Activated T-cell treated with anti-CD3 and anti-CD28 coated beads, Interleukin-2, amount 50 U/mL, for 4 hours (primary cell): ENCODE results near the gene COPZ2. TPM values are rescaled to one million over a fixed set of nuclear protein-coding genes. Genes with fewer than 3 reads are reported as not detected.
"Not testable (repeated sequence)": the region's sequence is repeated elsewhere in the genome, so short reads cannot be mapped to it uniquely, and the experiment has no call there.

Experiments
- ATAC-seq, 2 donors: fragments of 200-7000 bp; cut with Tn5 transposase; one replicate each; pipeline ENCODE4 v1.10.0; 2021
- DNase-seq: peaks from one replicate; pipeline ENCODE4 v3.0.0-alpha.2; 2020
- H3K27me3 Mint-ChIP-seq: one replicate; pipeline ENCODE4 v1.8.0; 2021; ENCODE audit warnings: low read depth, mixed read lengths
- H3K36me3 Mint-ChIP-seq: one replicate; pipeline ENCODE4 v1.8.0; 2022; ENCODE audit warnings: mixed read lengths; ENCODE audit not compliant: insufficient read depth
- H3K4me1 Mint-ChIP-seq: one replicate; pipeline ENCODE4 v1.8.0; 2021; ENCODE audit warnings: low read depth, mixed read lengths
- H3K4me3 Mint-ChIP-seq: one replicate; pipeline ENCODE4 v1.8.0; 2021; ENCODE audit warnings: mild to moderate bottlenecking, moderate library complexity, mixed read lengths
- H3K9me3 Mint-ChIP-seq: one replicate; pipeline ENCODE4 v1.8.0; 2021; ENCODE audit warnings: mixed read lengths
- total RNA-seq, 3 donors: library from RNA; stranded (reverse); gene quantifications; one replicate each; pipeline ENCODE4 v1.2.1, GENCODE V29; 2021

COPZ2 gene
- total RNA-seq, 3 donors from 2014 or later = 2.6 to 3.9 (median 3.2) TPM

DNA sequence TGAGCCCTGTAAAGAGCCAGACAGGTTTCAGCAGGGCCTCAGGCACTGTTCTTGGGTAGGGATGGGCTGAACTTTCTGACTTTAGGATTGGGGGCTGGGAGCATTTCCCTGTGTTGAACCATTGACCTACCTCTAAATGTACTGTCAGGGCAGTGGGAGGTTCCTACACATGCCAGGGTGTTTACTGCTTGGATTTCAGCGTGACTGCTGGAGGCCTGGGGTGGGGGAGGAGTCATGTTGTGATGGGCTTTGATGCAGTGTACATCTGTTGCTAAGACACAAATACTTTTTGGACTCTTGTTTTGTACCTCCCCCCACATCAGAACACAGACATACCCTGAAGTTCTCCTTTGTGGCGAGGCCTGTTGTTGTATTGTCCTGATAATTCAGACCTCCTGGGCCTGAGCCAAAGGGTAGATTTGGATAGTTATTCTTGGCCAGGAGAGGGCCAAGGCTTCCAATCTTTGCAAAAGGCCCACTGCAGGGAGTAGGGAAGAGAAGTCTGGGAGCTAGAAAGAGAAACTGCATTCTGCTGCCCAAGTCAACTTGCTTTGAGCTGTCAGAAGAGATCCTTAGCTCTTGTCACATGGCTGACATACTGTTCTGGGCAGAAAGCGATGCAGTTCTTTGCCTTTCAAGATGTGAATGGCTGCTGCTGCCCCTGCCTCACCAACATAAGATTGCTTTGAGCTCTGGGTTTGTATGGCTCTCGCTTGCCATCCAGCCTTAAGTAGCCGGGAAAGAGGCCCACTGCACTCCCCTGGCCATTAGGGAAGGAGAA, 14.3 kb upstream of the COPZ2 start:
- DNase-seq (no peak), ATAC-seq (no peak)
- H3K9me3 Mint-ChIP-seq = no peaks in the 10 kb centered on the region
- H3K36me3 Mint-ChIP-seq = peaks cover 39% of the 10 kb centered on the region
- peaks cover 69% of the 10 kb centered on the region for H3K4me1 Mint-ChIP-seq
- no peaks in the 10 kb centered on the region for H3K27me3 Mint-ChIP-seq
- peak overlapping the region; percentile 48 for H3K4me3 Mint-ChIP-seq

GRCh38 chr17:48051283-48051682, 13.7 kb upstream of the COPZ2 start:
- Mint-ChIP-seq H3K4me1 (peaks cover 70% of the 10 kb centered on the region), H3K27me3 (no peaks in the 10 kb centered on the region), H3K9me3 (no peaks in the 10 kb centered on the region), H3K4me3 (peak overlapping the region; percentile 48), H3K36me3 (peaks cover 34% of the 10 kb centered on the region)
- DNase-seq (no peak), ATAC-seq (no peak)

- peaks cover 22% of the 10 kb centered on the region for H3K36me3 Mint-ChIP-seq
- peaks cover 57% of the 10 kb centered on the region for H3K4me1 Mint-ChIP-seq
These were observed 11.0 kb upstream of the COPZ2 start for GRCh38 chr17:48048384-48049126.

DNA sequence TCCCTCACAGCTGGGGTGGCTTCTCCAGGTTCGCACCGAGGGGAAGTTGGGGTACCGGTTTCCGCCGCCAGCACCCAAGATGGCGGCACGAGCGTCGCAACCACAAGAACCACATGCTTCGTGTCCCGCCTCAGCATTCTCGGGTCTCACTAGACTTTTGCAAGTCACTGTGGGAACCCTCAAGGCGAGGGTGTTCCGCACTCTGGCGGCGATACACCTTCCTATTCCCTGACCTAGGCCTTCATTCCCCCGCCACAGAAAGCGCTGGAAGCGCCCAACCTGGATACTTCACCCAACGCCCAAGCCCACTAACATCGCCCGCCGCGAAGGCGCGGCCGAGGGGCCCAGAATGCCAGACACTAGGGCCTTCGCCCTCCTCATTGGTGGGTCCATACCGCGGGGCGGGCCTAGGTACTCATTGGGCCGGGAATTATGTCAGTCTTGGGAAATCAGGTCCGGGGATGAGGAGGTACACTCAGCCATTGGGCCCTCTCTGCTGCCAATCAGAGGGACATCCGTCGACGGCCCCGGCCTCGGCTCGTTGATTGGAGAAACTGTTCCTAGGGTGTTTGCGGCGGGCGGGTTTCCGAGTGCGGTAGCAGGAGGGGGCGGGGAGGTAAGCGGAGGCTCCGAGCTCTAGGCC, 10.3 kb upstream of the COPZ2 start, which contains the start of gene NFE2L1:
NFE2L1 (plus strand) TSS at position 619 of the 643 bp plus-strand sequence. CDS start 2,760 bp downstream, outside the sequence.
- peak; percentile 95 for DNase-seq
- peaks cover 18% of the 10 kb centered on the region for H3K36me3 Mint-ChIP-seq
- H3K4me3 Mint-ChIP-seq = peak within 1 kb of the TSS; percentile 92
- ATAC-seq = peak; percentile 96 to 97
- no peaks in the 10 kb centered on the region for H3K27me3 Mint-ChIP-seq
- H3K9me3 Mint-ChIP-seq = no peaks in the 10 kb centered on the region
- peaks cover 50% of the 10 kb centered on the region for H3K4me1 Mint-ChIP-seq

More at GRCh38 chr17:48048384-48049126, 11.0 kb upstream of the COPZ2 start:
- DNase-seq (no peak), ATAC-seq (peak; percentile 30 to 35)
- peak overlapping the region; percentile 92 for H3K4me3 Mint-ChIP-seq
- H3K27me3 Mint-ChIP-seq = no peaks in the 10 kb centered on the region
- H3K9me3 Mint-ChIP-seq = no peaks in the 10 kb centered on the region

DNA sequence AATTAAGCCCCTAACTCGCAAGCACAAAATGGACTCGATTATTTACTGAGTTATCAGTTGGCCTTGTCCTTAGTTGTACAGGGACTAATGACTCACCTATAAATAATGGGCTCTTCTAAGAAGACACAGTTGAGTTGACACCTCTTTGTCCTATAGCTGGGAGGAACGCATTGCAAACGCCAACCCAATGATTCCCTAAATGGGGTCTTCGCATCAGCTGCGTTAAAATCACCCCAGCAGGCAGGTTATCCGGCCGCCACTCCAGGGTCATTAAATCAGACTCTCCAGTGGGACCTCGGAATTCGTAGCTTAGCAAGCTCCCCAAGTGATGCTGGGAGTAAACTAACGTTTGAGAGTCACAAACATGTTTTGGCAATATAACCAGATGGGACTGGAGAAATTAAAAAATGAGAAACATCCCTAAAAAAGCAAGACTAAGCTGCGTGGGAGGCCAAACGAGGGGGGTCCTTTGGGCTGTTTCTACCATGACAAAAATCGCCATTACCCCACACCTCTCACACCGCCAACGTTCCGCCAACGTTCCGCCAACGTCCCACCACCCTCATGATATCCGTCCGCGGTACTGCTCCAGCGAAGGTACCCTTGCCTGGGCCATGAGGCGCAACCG, 9.6 kb upstream of the COPZ2 start:
- ATAC-seq (no peak), DNase-seq (no peak)
- peak overlapping the region; percentile 92 for H3K4me3 Mint-ChIP-seq
- no peaks in the 10 kb centered on the region for H3K27me3 Mint-ChIP-seq
- no peaks in the 10 kb centered on the region for H3K9me3 Mint-ChIP-seq
- peaks cover 13% of the 10 kb centered on the region for H3K36me3 Mint-ChIP-seq
- peaks cover 44% of the 10 kb centered on the region for H3K4me1 Mint-ChIP-seq

DNA sequence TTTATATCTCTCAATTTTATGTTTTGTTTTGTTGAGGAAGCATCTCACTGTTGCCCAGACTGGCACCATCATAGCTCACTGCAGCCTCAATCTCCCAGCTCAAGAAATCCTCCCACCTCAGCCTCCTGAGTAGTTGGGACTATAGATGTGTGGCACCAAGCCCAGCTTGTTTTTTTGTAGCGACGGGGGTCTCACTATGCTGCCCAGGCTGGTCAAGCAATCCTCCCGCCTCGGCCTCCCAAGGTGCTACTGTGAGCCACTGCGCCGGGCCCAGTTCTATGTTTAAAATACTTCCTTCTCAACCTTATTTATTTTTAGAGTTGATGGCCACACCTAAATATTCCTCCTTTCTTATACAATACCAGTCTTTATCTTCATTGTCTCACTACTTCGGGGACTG, 8.7 kb upstream of the COPZ2 start:
- no peak for ATAC-seq

DNA sequence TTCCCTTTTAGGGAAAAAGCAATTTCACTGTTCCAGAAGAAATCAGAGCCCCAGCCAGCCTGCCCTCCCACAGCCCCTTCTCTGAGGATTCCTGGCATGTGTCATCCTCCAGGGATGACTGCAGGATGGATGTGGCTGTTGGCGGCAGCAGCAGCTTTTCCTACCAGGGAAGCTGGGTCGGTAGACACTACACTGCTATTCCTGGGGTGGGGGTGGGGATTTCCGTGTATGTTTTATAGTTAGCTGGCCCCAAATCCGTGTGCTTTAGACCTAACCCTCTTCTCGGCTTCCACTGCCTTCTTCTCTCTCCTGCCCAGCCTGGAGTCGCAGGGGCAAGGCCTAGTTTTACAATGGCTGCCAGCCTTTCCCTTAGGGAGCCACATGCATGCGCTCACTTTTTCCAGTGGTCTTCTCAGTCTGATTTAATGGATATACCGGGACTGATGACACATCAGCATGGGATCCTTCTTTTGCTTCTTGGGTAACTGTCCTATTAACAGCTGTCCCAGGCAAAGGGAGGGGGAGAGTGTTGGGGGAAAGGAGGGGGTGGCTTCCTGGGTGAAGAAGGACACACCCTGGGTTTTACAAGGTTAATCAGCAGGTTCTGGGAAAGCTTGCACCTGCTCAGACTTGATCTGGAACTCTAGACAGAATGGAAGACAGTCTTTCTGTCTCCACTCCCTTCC, 7.9 kb upstream of the COPZ2 start:
- Mint-ChIP-seq H3K9me3 (no peaks in the 10 kb centered on the region), H3K27me3 (no peaks in the 10 kb centered on the region)

More for the DNA sequence above, 8.7 kb upstream of the COPZ2 start:
- Mint-ChIP-seq H3K9me3 (no peaks in the 10 kb centered on the region), H3K36me3 (peaks cover 10% of the 10 kb centered on the region), H3K4me1 (peaks cover 35% of the 10 kb centered on the region), H3K27me3 (no peaks in the 10 kb centered on the region), H3K4me3 (peak overlapping the region; percentile 92)
- no peak for DNase-seq

DNA sequence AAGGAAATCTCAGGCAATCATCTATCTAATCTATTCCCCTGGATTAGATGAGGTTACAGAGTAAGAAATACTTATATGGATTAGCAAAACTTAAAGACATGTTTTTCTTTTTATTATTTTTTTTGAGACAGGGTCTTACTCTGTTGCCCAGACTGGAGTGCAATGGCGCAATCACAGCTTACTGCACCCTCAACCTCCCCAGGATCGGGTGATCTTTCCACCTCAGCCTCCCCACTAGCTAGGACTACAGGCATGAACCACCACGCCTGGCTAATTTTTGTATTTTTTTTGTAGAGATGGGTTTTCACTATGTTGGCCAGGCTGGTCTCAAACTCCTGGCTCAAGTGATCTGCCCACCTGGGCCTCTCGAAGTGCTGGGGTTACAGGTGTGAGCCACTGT, 7.3 kb upstream of the COPZ2 start:
- H3K9me3 Mint-ChIP-seq = no peaks in the 10 kb centered on the region
- H3K4me3 Mint-ChIP-seq = no peak overlapping the region
- H3K36me3 Mint-ChIP-seq = no peaks in the 10 kb centered on the region
- DNase-seq = no peak
- H3K4me1 Mint-ChIP-seq = peaks cover 21% of the 10 kb centered on the region
- H3K27me3 Mint-ChIP-seq = no peaks in the 10 kb centered on the region
- ATAC-seq = no peak

More for the DNA sequence above, 7.9 kb upstream of the COPZ2 start:
- no peak for ATAC-seq
- peaks cover 3% of the 10 kb centered on the region for H3K36me3 Mint-ChIP-seq
- no peak for DNase-seq
- H3K4me3 Mint-ChIP-seq = peak overlapping the region; percentile 14
- H3K4me1 Mint-ChIP-seq = peaks cover 27% of the 10 kb centered on the region

- H3K27me3 Mint-ChIP-seq = peaks cover 6% of the 10 kb centered on the region
- H3K4me1 Mint-ChIP-seq = peaks cover 17% of the 10 kb centered on the region
- ATAC-seq = no peak
- no peak overlapping the region for H3K4me3 Mint-ChIP-seq
- DNase-seq = no peak
- H3K36me3 Mint-ChIP-seq = no peaks in the 10 kb centered on the region
- no peaks in the 10 kb centered on the region for H3K9me3 Mint-ChIP-seq
These were observed 5.6 kb upstream of the COPZ2 start for GRCh38 chr17:48043176-48043575.

DNA sequence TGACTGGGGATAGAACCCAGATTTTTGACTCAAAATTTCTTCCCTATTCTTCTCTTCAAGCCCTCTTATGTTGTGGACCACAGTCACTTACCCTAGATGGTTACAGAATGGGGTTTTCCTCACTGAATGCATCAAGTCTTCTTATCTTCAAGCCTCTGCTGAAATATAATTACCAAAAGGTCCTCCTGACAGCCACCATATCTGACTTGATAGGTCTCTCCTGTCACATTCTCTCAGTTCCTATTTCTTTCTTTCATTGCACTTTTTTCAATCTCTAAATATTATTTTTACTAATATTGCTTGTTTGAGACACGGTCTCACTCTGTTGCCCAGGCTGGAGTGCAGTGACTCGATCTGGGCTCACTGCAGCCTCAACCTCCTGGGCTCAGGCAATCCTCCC, 1.1 kb upstream of the COPZ2 start:
- ATAC-seq (no peak), DNase-seq (no peak)
- Mint-ChIP-seq H3K4me1 (peaks cover 12% of the 10 kb centered on the region), H3K4me3 (no peak overlapping the region), H3K27me3 (peaks cover 19% of the 10 kb centered on the region), H3K9me3 (no peaks in the 10 kb centered on the region), H3K36me3 (no peaks in the 10 kb centered on the region)

- DNase-seq (no peak), ATAC-seq (peak in 1 of 2 donors; percentile 15)
- Mint-ChIP-seq H3K4me3 (peak overlapping the region; percentile 83), H3K9me3 (no peaks in the 10 kb centered on the region), H3K36me3 (no peaks in the 10 kb centered on the region), H3K4me1 (peaks cover 12% of the 10 kb centered on the region), H3K27me3 (peaks cover 26% of the 10 kb centered on the region)
These were observed 284 bp upstream of the COPZ2 start for GRCh38 chr17:48037838-48038323.

DNA sequence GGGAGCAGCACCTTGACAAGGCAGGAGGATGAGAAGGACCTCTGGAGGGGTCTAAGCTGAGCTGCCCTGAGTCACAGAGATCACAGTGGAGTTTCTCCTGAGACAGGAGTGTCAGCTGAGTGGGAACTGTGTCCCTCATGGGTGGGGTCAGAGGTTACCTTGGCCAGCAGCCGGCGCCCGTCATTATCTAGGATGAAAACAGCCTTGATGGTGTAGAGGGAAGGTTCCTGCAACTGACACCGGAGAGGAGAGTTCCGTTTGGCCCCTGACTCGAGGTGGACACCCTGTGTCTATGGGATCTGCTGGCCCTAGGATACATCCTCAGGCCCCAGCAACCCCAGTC, 933 bp downstream of the COPZ2 start:
- Mint-ChIP-seq H3K9me3 (no peaks in the 10 kb centered on the region), H3K36me3 (no peaks in the 10 kb centered on the region), H3K4me3 (peak overlapping the region; percentile 80), H3K4me1 (peaks cover 12% of the 10 kb centered on the region), H3K27me3 (peaks cover 33% of the 10 kb centered on the region)
- DNase-seq = no peak
- ATAC-seq = no peak

DNA sequence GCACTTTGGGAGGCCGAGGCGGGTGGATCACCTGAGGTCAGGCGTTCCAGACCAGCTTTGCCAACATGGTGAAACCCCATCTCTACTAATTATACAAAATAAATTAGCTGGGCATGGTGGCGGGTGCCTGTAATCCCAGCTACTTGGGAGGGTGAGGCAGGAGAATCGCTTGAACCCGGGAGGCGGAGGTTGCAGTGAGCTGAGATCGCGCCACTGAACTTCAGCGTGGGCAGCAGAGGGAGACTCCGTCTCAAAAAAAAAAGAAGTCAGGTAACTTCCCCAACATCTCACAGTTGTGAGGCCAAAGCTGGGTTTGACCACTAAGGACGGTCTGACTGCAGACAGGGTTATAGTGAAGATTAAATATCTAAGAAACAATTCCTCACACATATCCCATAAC, 2.9 kb downstream of the COPZ2 start:
- not testable (repeated sequence) for ATAC-seq, H3K9me3 Mint-ChIP-seq, H3K4me3 Mint-ChIP-seq, H3K36me3 Mint-ChIP-seq, DNase-seq
- Mint-ChIP-seq H3K27me3 (peaks cover 46% of the 10 kb centered on the region), H3K4me1 (peaks cover 12% of the 10 kb centered on the region)
